Suprapubic skin (tissue), 3 donors: ENCODE results near the gene OOSP3.

Experiments used
- EP300 ChIP-seq: sonication (generic); formaldehyde crosslinking; IDR thresholded peaks from one replicate; pipeline ENCODE4 v1.6.1; 2017; ENCODE audit warnings: antibody characterized with exemption
- POLR2A ChIP-seq, 2 donors: fragments of 450-650 bp; IDR thresholded peaks; one replicate each; pipeline ENCODE4 v1.6.1; 2017; ENCODE audit warnings: antibody characterized with exemption in 2 of 2, mild to moderate bottlenecking in 2 of 2, moderate library complexity in 2 of 2
- TF ChIP-seq, protein P1 (sequence below), 2 donors: fragments of 200-600 bp in 1 of 2; fragments of 450-650 bp in 1 of 2; sonication (generic) in 1 of 2; IDR thresholded peaks; one replicate each; pipeline ENCODE4 v1.5.1; 2016 to 2019; ENCODE audit warnings: antibody characterized with exemption in 2 of 2, mild to moderate bottlenecking in 1 of 2, moderate library complexity in 1 of 2

DNA sequence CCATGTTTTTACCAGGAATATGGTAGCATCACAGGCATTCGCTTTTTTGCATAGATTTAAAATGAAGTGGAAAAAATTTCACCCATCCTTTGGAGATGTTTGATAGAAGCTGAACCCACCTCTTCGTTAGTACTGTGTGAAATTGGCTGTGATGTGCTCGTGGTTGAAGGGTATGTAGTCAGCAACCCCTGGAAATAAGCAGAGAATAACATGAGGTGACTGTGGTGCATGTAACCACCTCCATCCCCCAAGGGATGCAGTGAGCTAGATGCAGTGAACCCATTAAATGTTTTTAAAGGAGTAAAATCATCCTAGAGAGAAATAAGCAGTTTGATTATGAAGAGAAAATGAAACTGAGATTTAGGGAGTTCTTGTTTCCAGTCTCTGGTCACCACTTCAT, 49.2 kb upstream of the OOSP3 start:
- TF ChIP-seq EP300: no peak
- TF ChIP-seq, protein P1, sequence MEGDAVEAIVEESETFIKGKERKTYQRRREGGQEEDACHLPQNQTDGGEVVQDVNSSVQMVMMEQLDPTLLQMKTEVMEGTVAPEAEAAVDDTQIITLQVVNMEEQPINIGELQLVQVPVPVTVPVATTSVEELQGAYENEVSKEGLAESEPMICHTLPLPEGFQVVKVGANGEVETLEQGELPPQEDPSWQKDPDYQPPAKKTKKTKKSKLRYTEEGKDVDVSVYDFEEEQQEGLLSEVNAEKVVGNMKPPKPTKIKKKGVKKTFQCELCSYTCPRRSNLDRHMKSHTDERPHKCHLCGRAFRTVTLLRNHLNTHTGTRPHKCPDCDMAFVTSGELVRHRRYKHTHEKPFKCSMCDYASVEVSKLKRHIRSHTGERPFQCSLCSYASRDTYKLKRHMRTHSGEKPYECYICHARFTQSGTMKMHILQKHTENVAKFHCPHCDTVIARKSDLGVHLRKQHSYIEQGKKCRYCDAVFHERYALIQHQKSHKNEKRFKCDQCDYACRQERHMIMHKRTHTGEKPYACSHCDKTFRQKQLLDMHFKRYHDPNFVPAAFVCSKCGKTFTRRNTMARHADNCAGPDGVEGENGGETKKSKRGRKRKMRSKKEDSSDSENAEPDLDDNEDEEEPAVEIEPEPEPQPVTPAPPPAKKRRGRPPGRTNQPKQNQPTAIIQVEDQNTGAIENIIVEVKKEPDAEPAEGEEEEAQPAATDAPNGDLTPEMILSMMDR (IDR thresholded peaks at IDR 0.05): no peak
- TF ChIP-seq POLR2A (IDR thresholded peaks at IDR 0.05): no peak
